ENCODE measurements around the gene WAPL. TPM values are rescaled to one million over a fixed set of nuclear protein-coding genes. Genes with fewer than 3 reads are reported as not detected.

Gene WAPL
- polyA plus RNA-seq, 1 donor (not counting 4 experiments of a cell fraction or from before 2014, with no cell fraction given), result 26.2 TPM

DNA sequence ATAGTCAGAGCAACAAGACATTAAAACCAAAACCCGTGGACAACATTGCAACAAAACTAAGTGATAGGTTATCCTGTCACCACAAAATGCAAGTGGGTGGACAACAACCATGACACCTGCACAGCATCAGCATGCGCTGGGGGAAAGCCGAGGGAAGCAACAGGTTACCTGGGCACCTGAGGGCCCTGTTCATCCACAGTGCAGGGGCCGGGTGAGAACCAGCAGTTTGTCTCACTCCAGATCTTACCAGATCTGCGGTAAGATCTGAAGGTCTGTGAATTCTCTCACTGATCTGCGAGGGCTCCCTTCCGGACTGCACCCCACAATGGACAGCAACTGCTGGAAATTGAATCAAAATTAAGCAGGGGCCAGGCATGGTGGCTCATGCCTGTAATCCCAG is 124.5 kb downstream of the WAPL start:
- TF ChIP-seq EZH2 (IDR thresholded peaks at IDR 0.05; ENCODE audit: low read length), result no peak

DNA sequence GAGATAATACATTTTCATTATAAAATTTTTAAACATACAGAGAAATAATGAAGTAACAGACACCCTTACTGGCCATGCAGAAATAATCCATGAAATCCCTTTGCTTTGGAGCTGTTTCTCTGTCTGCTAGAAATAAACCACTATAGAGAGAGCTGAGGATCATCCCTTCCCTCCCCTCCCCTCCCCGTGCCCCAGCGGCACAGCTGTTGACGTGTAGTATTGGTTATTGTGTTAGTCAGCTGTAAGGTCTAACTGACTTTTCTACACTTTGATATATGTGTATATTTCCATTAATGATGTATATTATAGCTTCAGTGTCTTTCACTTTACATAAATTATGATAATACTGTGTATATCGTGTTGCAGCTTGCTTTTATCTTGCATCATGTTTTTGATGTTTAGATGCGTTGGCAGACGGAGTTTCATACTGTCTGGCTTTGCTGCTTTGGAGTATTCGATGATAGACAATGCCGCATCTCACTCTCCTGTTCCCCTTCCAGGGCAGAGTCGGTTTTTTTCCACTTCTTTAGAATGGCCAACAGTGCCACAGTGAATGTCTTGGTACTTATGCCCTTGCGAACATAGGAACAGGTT is 127.6 kb downstream of the WAPL start:
- DNase-seq (ENCODE audit: low read depth, low spot score) (no peak), FAIRE-seq (no peak)
- Histone ChIP-seq H3K27me3 (ENCODE audit: control insufficient read depth, extremely low read depth, insufficient read depth, low read length) (peaks cover 8% of the 10 kb centered on the region), H3K9ac (ENCODE audit: control insufficient read depth, extremely low read depth, insufficient read depth, low read length) (no peak overlapping the region), H3K9me3 (ENCODE audit: control insufficient read depth, low read depth, low read length) (no peaks in the 10 kb centered on the region), H2AFZ (ENCODE audit: control insufficient read depth, low read length) (no peak overlapping the region), H3K4me1 (ENCODE audit: control insufficient read depth, extremely low read depth, insufficient read depth, low read length) (peaks cover 10% of the 10 kb centered on the region), H4K20me1 (ENCODE audit: control insufficient read depth, extremely low read depth, insufficient read depth, low read length) (no peaks in the 10 kb centered on the region), H3K4me2 (ENCODE audit: control insufficient read depth, extremely low read depth, insufficient read depth, low read depth, low read length) (peak overlapping the region; percentile 65), H3K27ac (ENCODE audit: control insufficient read depth, insufficient read depth, low read length) (no peak overlapping the region), H3K4me3 (ENCODE audit: control insufficient read depth in 2 of 3, extremely low read depth in 1 of 3, insufficient read depth in 2 of 3, low read depth in 1 of 3, low read length in 3 of 3) (peak overlapping the region in 1 of 3 experiments; percentile 15), H3K9me1 (ENCODE audit: control insufficient read depth, extremely low read depth, insufficient read depth, low read length) (no peaks in the 10 kb centered on the region), H3K79me2 (ENCODE audit: control insufficient read depth, insufficient read depth, low read length) (no peaks in the 10 kb centered on the region), H3K36me3 (ENCODE audit: control insufficient read depth in 2 of 2, extremely low read depth in 1 of 2, insufficient read depth in 2 of 2, low read length in 2 of 2) (no peaks in the 10 kb centered on the region)
- dilution Hi-C loops (cut with MboI; ENCODE audit: extremely low pct_ligation_motif_present, low sequenced_read_pairs), result no loop called here
- TF ChIP-seq EZH2 (IDR thresholded peaks at IDR 0.05; ENCODE audit: low read length) (no peak), CTCF (optimal IDR thresholded peaks at IDR 0.05 in 1 of 3, IDR thresholded peaks at IDR 0.05 in 1 of 3, conservative IDR thresholded peaks at IDR 0.05 in 1 of 3; ENCODE audit: extremely low read depth in 1 of 3, insufficient read depth in 2 of 3, low read length in 3 of 3) (no peak)

More for the DNA sequence above, 124.5 kb downstream of the WAPL start:
- no peaks in the 10 kb centered on the region for H4K20me1 ChIP-seq (ENCODE audit: control insufficient read depth, extremely low read depth, insufficient read depth, low read length)
- no peak overlapping the region for H3K9ac ChIP-seq (ENCODE audit: control insufficient read depth, extremely low read depth, insufficient read depth, low read length)
- peaks cover 10% of the 10 kb centered on the region for H3K27me3 ChIP-seq (ENCODE audit: control insufficient read depth, extremely low read depth, insufficient read depth, low read length)
- no peak overlapping the region for H3K4me3 ChIP-seq (ENCODE audit: control insufficient read depth in 2 of 3, extremely low read depth in 1 of 3, insufficient read depth in 2 of 3, low read depth in 1 of 3, low read length in 3 of 3)
- no peak overlapping the region for H3K4me2 ChIP-seq (ENCODE audit: control insufficient read depth, extremely low read depth, insufficient read depth, low read depth, low read length)
- no peak overlapping the region for H2AFZ ChIP-seq (ENCODE audit: control insufficient read depth, low read length)
- dilution Hi-C loops (cut with MboI; ENCODE audit: extremely low pct_ligation_motif_present, low sequenced_read_pairs), result no loop called here
- H3K36me3 ChIP-seq (ENCODE audit: control insufficient read depth in 2 of 2, extremely low read depth in 1 of 2, insufficient read depth in 2 of 2, low read length in 2 of 2), result no peaks in the 10 kb centered on the region
- no peaks in the 10 kb centered on the region for H3K9me3 ChIP-seq (ENCODE audit: control insufficient read depth, low read depth, low read length)
- no peak overlapping the region for H3K27ac ChIP-seq (ENCODE audit: control insufficient read depth, insufficient read depth, low read length)
- no peaks in the 10 kb centered on the region for H3K79me2 ChIP-seq (ENCODE audit: control insufficient read depth, insufficient read depth, low read length)
- peaks cover 20% of the 10 kb centered on the region for H3K4me1 ChIP-seq (ENCODE audit: control insufficient read depth, extremely low read depth, insufficient read depth, low read length)
- DNase-seq (ENCODE audit: low read depth, low spot score) (no peak), FAIRE-seq (no peak)
- no peaks in the 10 kb centered on the region for H3K9me1 ChIP-seq (ENCODE audit: control insufficient read depth, extremely low read depth, insufficient read depth, low read length)

GRCh38 chr10:86393362-86393761 is 128.2 kb downstream of the WAPL start:
- no peaks in the 10 kb centered on the region for H3K9me1 ChIP-seq (ENCODE audit: control insufficient read depth, extremely low read depth, insufficient read depth, low read length)

More at GRCh38 chr10:86393362-86393761, 128.2 kb downstream of the WAPL start:
- TF ChIP-seq CTCF (optimal IDR thresholded peaks at IDR 0.05 in 1 of 3, IDR thresholded peaks at IDR 0.05 in 1 of 3, conservative IDR thresholded peaks at IDR 0.05 in 1 of 3; ENCODE audit: extremely low read depth in 1 of 3, insufficient read depth in 2 of 3, low read length in 3 of 3) (no peak), EZH2 (IDR thresholded peaks at IDR 0.05; ENCODE audit: low read length) (no peak)
- H3K79me2 ChIP-seq (ENCODE audit: control insufficient read depth, insufficient read depth, low read length), result no peaks in the 10 kb centered on the region
- H4K20me1 ChIP-seq (ENCODE audit: control insufficient read depth, extremely low read depth, insufficient read depth, low read length), result no peaks in the 10 kb centered on the region
- H3K4me2 ChIP-seq (ENCODE audit: control insufficient read depth, extremely low read depth, insufficient read depth, low read depth, low read length), result peak overlapping the region; percentile 49
- DNase-seq (ENCODE audit: low read depth, low spot score) (no peak), FAIRE-seq (no peak)
- H3K27ac ChIP-seq (ENCODE audit: control insufficient read depth, insufficient read depth, low read length), result no peak overlapping the region
- dilution Hi-C loops (cut with MboI; ENCODE audit: extremely low pct_ligation_motif_present, low sequenced_read_pairs), result no loop called here
- H3K9me3 ChIP-seq (ENCODE audit: control insufficient read depth, low read depth, low read length), result no peaks in the 10 kb centered on the region
- peaks cover 10% of the 10 kb centered on the region for H3K4me1 ChIP-seq (ENCODE audit: control insufficient read depth, extremely low read depth, insufficient read depth, low read length)
- no peaks in the 10 kb centered on the region for H3K36me3 ChIP-seq (ENCODE audit: control insufficient read depth in 2 of 2, extremely low read depth in 1 of 2, insufficient read depth in 2 of 2, low read length in 2 of 2)
- no peak overlapping the region for H3K4me3 ChIP-seq (ENCODE audit: control insufficient read depth in 2 of 3, extremely low read depth in 1 of 3, insufficient read depth in 2 of 3, low read depth in 1 of 3, low read length in 3 of 3)
- H2AFZ ChIP-seq (ENCODE audit: control insufficient read depth, low read length), result no peak overlapping the region
- no peak overlapping the region for H3K9ac ChIP-seq (ENCODE audit: control insufficient read depth, extremely low read depth, insufficient read depth, low read length)
- H3K27me3 ChIP-seq (ENCODE audit: control insufficient read depth, extremely low read depth, insufficient read depth, low read length), result peaks cover 9% of the 10 kb centered on the region

Data from keratinocyte (primary cell).